ENCODE data around the gene RYR2.

GRCh38 chr1:236992449-236992848, 49.5 kb upstream of the RYR2 start:
- TF ChIP-seq TAF1 (IDR thresholded peaks at IDR 0.05; ENCODE audit: borderline replicate concordance, low read depth, low read length) (no peak), POLR2A (IDR thresholded peaks at IDR 0.05; ENCODE audit: low read depth, low read length) (no peak)
